AG09319 (cell line): ENCODE data around the gene ST7L.

Source experiments
- DNase-seq: peaks from one replicate; pipeline ENCODE4 v3.0.0-alpha.2; 2010; ENCODE audit warnings: low read depth; ENCODE audit errors: extremely low read depth
- TF ChIP-seq, protein P1 (sequence below): IDR thresholded peaks from 2 replicates; pipeline ENCODE4 v1.5.1; 2011; ENCODE audit warnings: low read depth, mild to moderate bottlenecking, inconsistent platforms, low read length, moderate library complexity

Gene ST7L

DNA sequence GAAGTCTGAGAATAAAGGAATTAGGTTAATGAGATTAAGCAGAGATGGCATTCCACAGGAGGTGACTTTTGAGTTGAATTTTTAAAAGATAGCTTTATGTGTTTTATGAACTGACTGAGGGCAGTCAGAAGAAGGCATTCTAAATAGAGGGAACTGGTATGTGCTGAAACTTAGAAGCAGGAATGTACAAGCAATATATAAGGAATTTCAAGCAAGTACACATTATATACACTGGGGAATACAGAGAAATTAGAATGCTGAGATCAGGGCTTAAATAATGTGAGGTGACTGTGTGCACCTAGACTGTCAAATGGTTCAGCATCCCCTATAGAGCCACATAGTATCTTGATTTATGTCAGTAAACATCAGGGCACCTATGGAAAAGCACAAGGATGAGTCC is 90.9 kb downstream of the ST7L start:
- TF ChIP-seq, protein P1, sequence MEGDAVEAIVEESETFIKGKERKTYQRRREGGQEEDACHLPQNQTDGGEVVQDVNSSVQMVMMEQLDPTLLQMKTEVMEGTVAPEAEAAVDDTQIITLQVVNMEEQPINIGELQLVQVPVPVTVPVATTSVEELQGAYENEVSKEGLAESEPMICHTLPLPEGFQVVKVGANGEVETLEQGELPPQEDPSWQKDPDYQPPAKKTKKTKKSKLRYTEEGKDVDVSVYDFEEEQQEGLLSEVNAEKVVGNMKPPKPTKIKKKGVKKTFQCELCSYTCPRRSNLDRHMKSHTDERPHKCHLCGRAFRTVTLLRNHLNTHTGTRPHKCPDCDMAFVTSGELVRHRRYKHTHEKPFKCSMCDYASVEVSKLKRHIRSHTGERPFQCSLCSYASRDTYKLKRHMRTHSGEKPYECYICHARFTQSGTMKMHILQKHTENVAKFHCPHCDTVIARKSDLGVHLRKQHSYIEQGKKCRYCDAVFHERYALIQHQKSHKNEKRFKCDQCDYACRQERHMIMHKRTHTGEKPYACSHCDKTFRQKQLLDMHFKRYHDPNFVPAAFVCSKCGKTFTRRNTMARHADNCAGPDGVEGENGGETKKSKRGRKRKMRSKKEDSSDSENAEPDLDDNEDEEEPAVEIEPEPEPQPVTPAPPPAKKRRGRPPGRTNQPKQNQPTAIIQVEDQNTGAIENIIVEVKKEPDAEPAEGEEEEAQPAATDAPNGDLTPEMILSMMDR = no peak
- no peak for DNase-seq

DNA sequence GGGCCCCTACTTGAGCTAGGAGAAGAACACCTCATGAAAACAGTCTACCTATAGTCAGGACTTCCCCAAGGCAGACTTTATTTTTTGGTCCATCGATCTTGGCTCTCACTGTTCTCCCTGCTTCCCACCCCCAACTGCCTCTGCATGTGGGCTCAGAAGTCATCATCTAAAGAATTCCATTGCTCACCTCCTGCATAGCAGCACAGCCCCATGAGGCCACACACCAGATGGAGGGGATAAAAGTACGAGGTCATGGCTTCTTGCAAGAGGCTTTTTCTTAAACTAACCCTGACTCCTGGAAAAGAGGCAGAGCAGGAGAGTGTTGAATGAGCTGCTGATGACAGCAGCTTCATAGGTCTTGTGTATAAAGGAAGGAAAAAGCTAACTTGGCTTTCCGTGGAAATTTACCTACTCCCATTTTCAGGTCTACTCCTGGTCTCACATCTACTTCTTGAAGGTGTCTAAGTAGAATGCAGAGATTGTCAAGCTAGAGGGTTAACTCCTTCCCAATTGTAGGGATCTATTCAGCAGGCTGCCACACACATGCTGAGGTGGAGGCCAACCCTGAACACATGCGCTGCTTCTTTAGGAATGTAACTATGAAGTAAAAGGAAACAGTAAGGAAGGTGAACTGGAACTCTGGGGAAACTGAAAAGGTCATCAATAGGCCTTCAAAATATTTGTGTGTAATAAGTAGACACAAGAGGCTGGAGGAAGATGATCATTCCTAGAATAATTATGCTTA is 91.5 kb downstream of the ST7L start:
- TF ChIP-seq, protein P1 = no peak
- DNase-seq = no peak

DNA sequence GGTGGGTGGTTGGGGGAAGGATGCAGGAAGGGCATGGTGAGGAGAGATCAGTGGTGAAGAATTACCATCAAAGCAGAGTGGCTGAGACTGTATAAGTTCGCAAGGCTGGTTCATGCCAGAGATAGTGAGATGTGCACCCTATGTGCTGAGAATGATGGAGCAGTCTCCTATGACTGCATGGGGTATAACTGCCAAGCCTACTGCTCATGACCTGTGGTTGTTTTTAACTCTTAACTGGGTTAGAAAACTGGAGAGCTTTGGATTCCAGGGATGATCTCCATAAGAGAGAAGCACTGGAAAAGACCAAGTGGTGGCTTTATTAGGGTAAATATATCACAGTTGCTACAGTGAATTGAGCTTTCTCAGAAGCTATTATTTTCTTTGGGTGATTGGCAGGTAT is 94.0 kb downstream of the ST7L start:
- TF ChIP-seq, protein P1 = no peak
- DNase-seq = no peak

DNA sequence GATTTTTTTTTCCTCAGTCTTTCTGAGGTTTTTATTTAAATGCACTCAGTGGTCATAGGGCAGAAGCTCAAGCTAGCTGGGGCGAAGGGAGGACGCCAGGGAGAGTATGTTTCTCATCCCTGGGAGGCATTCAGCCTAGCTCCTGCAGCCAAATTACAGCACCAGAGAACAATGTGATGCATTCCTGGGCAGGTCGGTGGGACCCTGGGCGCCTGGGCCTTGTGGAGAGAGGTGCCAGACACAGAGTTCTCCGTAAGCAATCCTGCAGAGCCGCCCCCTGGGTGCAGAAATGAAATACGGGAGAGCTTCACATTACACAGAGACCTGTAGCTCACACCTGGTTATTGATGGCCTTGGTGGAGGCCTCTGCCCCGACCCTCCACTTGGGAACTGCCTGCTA is 94.7 kb downstream of the ST7L start:
- no peak for DNase-seq
- TF ChIP-seq, protein P1 = no peak

DNA sequence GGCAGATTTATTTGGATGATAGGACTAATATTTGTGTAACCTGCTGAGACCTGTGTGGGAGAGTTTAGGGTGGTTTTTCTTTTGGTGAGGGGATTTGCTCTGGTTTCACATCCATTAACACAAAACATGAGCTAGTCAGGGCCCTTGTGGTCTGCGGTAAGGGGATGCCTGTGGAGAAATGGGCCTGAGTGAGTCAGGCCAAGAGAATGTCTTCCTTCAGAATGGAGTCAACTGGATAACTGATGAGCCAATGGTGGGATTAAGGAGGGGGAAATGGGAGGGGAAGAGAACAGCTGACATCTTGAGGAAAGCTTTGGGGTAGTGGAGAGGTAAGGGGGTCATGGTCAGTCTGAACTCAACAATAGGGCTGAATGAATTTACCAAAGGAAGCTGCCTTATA is 96.3 kb downstream of the ST7L start:
- TF ChIP-seq, protein P1 = no peak
- DNase-seq = peak; percentile 56

DNA sequence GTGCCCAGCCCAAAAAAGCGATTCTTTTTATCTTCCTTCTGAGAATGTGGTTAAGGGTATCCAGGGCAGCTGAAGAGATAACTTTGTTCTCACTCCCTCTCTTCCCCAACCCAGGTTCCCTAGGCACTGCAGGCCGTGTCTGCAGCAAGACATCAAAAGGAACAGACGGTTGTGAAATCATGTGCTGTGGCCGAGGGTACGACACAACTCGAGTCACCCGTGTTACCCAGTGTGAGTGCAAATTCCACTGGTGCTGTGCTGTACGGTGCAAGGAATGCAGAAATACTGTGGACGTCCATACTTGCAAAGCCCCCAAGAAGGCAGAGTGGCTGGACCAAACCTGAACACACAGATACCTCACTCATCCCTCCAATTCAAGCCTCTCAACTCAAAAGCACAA is 98.8 kb downstream of the ST7L start:
- no peak for DNase-seq
- TF ChIP-seq, protein P1 = no peak

DNA sequence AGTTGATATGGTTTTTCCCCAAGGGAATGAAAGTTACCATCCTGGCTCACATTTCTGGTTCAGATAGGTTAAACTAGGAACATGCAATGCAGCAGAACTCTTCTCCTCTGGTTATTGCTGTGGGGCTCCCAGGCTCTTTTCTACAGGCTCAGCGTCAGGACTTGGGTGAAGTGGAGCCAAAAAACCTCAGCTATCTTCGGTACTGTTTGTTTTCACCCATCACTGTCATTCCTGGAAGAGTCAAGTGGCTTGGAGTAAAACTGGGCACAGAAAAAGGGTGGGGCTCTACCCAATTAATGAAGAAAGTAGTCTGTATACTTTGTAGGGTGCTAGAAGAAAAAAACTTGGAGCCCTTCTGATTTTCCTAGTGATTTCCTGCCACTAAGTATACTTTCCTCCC is 100.8 kb downstream of the ST7L start:
- TF ChIP-seq, protein P1 = no peak
- DNase-seq = no peak
